Measurements from ENCODE around the gene PLXNA3.
A peak's percentile ranks its signal among the peaks of the same experiment; 100 is the strongest.

The PLXNA3 gene

GRCh38 chrX:154435171-154435733 is 22.8 kb upstream of the PLXNA3 start:
- no peak for DNase-seq (ENCODE audit: low read depth in 2 of 2)

- no peak for DNase-seq (ENCODE audit: low read depth in 2 of 2)
These were observed 21.6 kb upstream of the PLXNA3 start for GRCh38 chrX:154436374-154436982.

GRCh38 chrX:154436983-154437752 is 20.9 kb upstream of the PLXNA3 start, which contains the start of gene GDI1:
Gene GDI1 (plus strand): TSS chrX:154437154. CDS start chrX:154437255, 101 bp downstream.
- peak in 1 of 2 donors; percentile 40 for DNase-seq (ENCODE audit: low read depth in 2 of 2)

GRCh38 chrX:154437971-154438893 is 19.8 kb upstream of the PLXNA3 start:
- DNase-seq (ENCODE audit: low read depth in 2 of 2), result no peak

- no peak for DNase-seq (ENCODE audit: low read depth in 2 of 2)
These were observed 18.2 kb upstream of the PLXNA3 start for GRCh38 chrX:154439841-154440240.

GRCh38 chrX:154440623-154441357 is 17.3 kb upstream of the PLXNA3 start:
- DNase-seq (ENCODE audit: low read depth in 2 of 2), result no peak

- no peak for DNase-seq (ENCODE audit: low read depth in 2 of 2)
These were observed 16.5 kb upstream of the PLXNA3 start for GRCh38 chrX:154441564-154441963.

GRCh38 chrX:154441984-154442707 is 15.9 kb upstream of the PLXNA3 start:
- no peak for DNase-seq (ENCODE audit: low read depth in 2 of 2)

- DNase-seq (ENCODE audit: low read depth in 2 of 2), result no peak
These were observed 14.6 kb upstream of the PLXNA3 start for GRCh38 chrX:154443479-154443910.

- DNase-seq (ENCODE audit: low read depth in 2 of 2), result peak; percentile 52 to 60
These were observed 13.9 kb upstream of the PLXNA3 start, which contains the start of gene FAM50A for GRCh38 chrX:154443992-154444754. Gene FAM50A (plus strand): TSS chrX:154444141. CDS start chrX:154444236, 95 bp downstream.

GRCh38 chrX:154444755-154445246 is 13.3 kb upstream of the PLXNA3 start:
- DNase-seq (ENCODE audit: low read depth in 2 of 2), result no peak

- DNase-seq (ENCODE audit: low read depth in 2 of 2), result no peak
These were observed 12.3 kb upstream of the PLXNA3 start for GRCh38 chrX:154445776-154446175.

- no peak for DNase-seq (ENCODE audit: low read depth in 2 of 2)
These were observed 11.7 kb upstream of the PLXNA3 start for GRCh38 chrX:154446430-154446829.

GRCh38 chrX:154448484-154448883 is 9.6 kb upstream of the PLXNA3 start:
- no peak for DNase-seq (ENCODE audit: low read depth in 2 of 2)

- DNase-seq (ENCODE audit: low read depth in 2 of 2), result no peak
These were observed 8.5 kb upstream of the PLXNA3 start for GRCh38 chrX:154449618-154450017.

GRCh38 chrX:154450312-154450711 is 7.8 kb upstream of the PLXNA3 start:
- DNase-seq (ENCODE audit: low read depth in 2 of 2), result no peak

- DNase-seq (ENCODE audit: low read depth in 2 of 2), result no peak
These were observed 5.3 kb upstream of the PLXNA3 start for GRCh38 chrX:154452823-154453222.

- no peak for DNase-seq (ENCODE audit: low read depth in 2 of 2)
These were observed 478 bp upstream of the PLXNA3 start for GRCh38 chrX:154457491-154458115.

All from activated CD4-positive, alpha-beta T cell treated with anti-CD3 and anti-CD28 coated beads for 24 hours (primary cell).